Mucosa of descending colon (tissue), 3 donors: ENCODE measurements around the gene TMEM128. TPM values are rescaled to one million over a fixed set of nuclear protein-coding genes. Genes with fewer than 3 reads are reported as not detected.
A peak's percentile ranks its signal among the peaks of the same experiment; 100 is the strongest.

Source experiments
- ATAC-seq: fragments of 200-7000 bp; cut with Tn5 transposase; one replicate; pipeline ENCODE4 v1.9.1; 2020; ENCODE audit warnings: mild to moderate bottlenecking, moderate library complexity
- DNase-seq, 3 donors: peaks; one replicate each; pipeline ENCODE4 v3.0.0-alpha.2; 2020
- H3K36me3 ChIP-seq: fragments of 200-600 bp; one replicate; pipeline ENCODE4 v1.8.0; 2021; ENCODE audit warnings: low read depth, mild to moderate bottlenecking
- H3K4me1 ChIP-seq: fragments of 200-600 bp; one replicate; pipeline ENCODE4 v1.8.0; 2021; ENCODE audit warnings: low read depth, mild to moderate bottlenecking
- H3K4me3 ChIP-seq: fragments of 200-600 bp; one replicate; pipeline ENCODE4 v1.8.0; 2021; ENCODE audit warnings: mild to moderate bottlenecking
- H3K9me3 ChIP-seq: fragments of 200-600 bp; one replicate; pipeline ENCODE4 v1.8.0; 2021; ENCODE audit warnings: mild to moderate bottlenecking
- CTCF ChIP-seq: fragments of 200-600 bp; IDR thresholded peaks from one replicate; pipeline ENCODE4 v1.8.0; 2022; ENCODE audit warnings: antibody characterized with exemption, mild to moderate bottlenecking
- intact Hi-C, 2 donors: fragments of 100-400 bp; cut with DNase I in 1 of 2; cut with micrococcal nuclease in 1 of 2; formaldehyde crosslinking; loops; one replicate each; pipeline versions ENCODE4 v1.11.0 to v1.11.1; 2022; cut with DNase I, micrococcal nuclease
- total RNA-seq, 3 donors: library from RNA; stranded (reverse); fragmentation: NEBNext Ultra II Directional in 2 of 3; extraction: Animal tissue kit (Norgen Biotek cat#: 25700) in 2 of 3; gene quantifications; one replicate each; pipeline versions ENCODE4 v1.2.1 to v1.2.4, GENCODE V29; 2021 to 2023
- donor health status: DM: no; HTN: no; CAD: no; lungs with moderate emphysema.
- donor health status: DM: no; HTN: no; CAD: no.
- donor health status: DM: no; HTN: yes; CAD: no.

Gene TMEM128
- total RNA-seq, 3 donors from 2014 or later = 14.9 to 20.7 (median 19.6) TPM

GRCh38 chr4:4277531-4277930 is 29.5 kb upstream of the TMEM128 start:
- intact Hi-C loops = no loop called here
- DNase-seq (no peak), ATAC-seq (no peak)
- H3K36me3 ChIP-seq = peaks cover 15% of the 10 kb centered on the region
- no peak for TF ChIP-seq CTCF
- no peaks in the 10 kb centered on the region for H3K9me3 ChIP-seq
- no peaks in the 10 kb centered on the region for H3K4me1 ChIP-seq
- H3K4me3 ChIP-seq = no peak overlapping the region

- no peak for ATAC-seq
Observed at GRCh38 chr4:4274226-4274625, 26.2 kb upstream of the TMEM128 start.

GRCh38 chr4:4271912-4272311 is 23.9 kb upstream of the TMEM128 start:
- intact Hi-C loops = no loop called here
- ATAC-seq (no peak), DNase-seq (no peak)
- H3K9me3 ChIP-seq = no peaks in the 10 kb centered on the region
- no peak overlapping the region for H3K4me3 ChIP-seq
- no peak for TF ChIP-seq CTCF
- peaks cover 7% of the 10 kb centered on the region for H3K36me3 ChIP-seq
- H3K4me1 ChIP-seq = no peaks in the 10 kb centered on the region

More at GRCh38 chr4:4274226-4274625, 26.2 kb upstream of the TMEM128 start:
- TF ChIP-seq CTCF = no peak
- no peak overlapping the region for H3K4me3 ChIP-seq
- no peaks in the 10 kb centered on the region for H3K4me1 ChIP-seq
- H3K9me3 ChIP-seq = no peaks in the 10 kb centered on the region
- H3K36me3 ChIP-seq = peaks cover 10% of the 10 kb centered on the region
- DNase-seq = no peak
- intact Hi-C loops = no loop called here

GRCh38 chr4:4270529-4270928 is 22.5 kb upstream of the TMEM128 start:
- TF ChIP-seq CTCF = no peak
- H3K9me3 ChIP-seq = no peaks in the 10 kb centered on the region
- ATAC-seq = no peak
- no peak overlapping the region for H3K4me3 ChIP-seq
- H3K4me1 ChIP-seq = no peaks in the 10 kb centered on the region
- H3K36me3 ChIP-seq = peaks cover 7% of the 10 kb centered on the region
- no peak for DNase-seq
- intact Hi-C loops = no loop called here

GRCh38 chr4:4269856-4270255 is 21.8 kb upstream of the TMEM128 start:
- H3K9me3 ChIP-seq = no peaks in the 10 kb centered on the region
- peak; percentile 67 for ATAC-seq
- intact Hi-C loops = no loop called here
- DNase-seq = no peak
- no peak overlapping the region for H3K4me3 ChIP-seq
- TF ChIP-seq CTCF = no peak
- no peaks in the 10 kb centered on the region for H3K4me1 ChIP-seq
- peaks cover 7% of the 10 kb centered on the region for H3K36me3 ChIP-seq

- TF ChIP-seq CTCF = no peak
- Histone ChIP-seq H3K36me3 (peaks cover 7% of the 10 kb centered on the region), H3K4me3 (no peak overlapping the region), H3K4me1 (no peaks in the 10 kb centered on the region), H3K9me3 (no peaks in the 10 kb centered on the region)
- peak; percentile 70 for ATAC-seq
- peak in 1 of 3 donors; percentile 54 for DNase-seq
- intact Hi-C loops = no loop called here
Observed at GRCh38 chr4:4269331-4269731, 21.3 kb upstream of the TMEM128 start.
